Loucy (cell line): ENCODE data around the gene PCCA.

Experiments used
- CTCF ChIP-seq: fragments of 200-600 bp; sonication (generic); conservative IDR thresholded peaks from 2 replicates; pipeline ENCODE4 v1.5.1; 2014; ENCODE audit warnings: mild to moderate bottlenecking, antibody characterized with exemption, low read length
- EZH2phosphoT487 ChIP-seq: fragments of 200-600 bp; IDR thresholded peaks from 2 replicates; pipeline ENCODE4 v1.6.1; 2018; ENCODE audit warnings: antibody characterized with exemption, mild to moderate bottlenecking, moderate library complexity, borderline replicate concordance

- TF ChIP-seq CTCF (no peak), EZH2phosphoT487 (no peak)
Observed at GRCh38 chr13:100451923-100452322, 363.0 kb downstream of the PCCA start.
